Prostate gland (tissue), 2 donors: ENCODE measurements around the gene OCSTAMP. TPM values are rescaled to one million over a fixed set of nuclear protein-coding genes. Genes with fewer than 3 reads are reported as not detected.

Source experiments
- DNase-seq: peaks from one replicate; pipeline ENCODE4 v3.0.0-alpha.2; 2019; ENCODE audit warnings: low spot score
- H3K27ac ChIP-seq, 2 donors: fragments of 200-600 bp; sonication (generic); 2 replicates each; pipeline ENCODE4 v1.5.1; 2017 to 2019
- H3K27me3 ChIP-seq: fragments of 200-600 bp; sonication (generic); replicated peaks from 2 replicates; pipeline ENCODE4 v1.5.1; 2019; ENCODE audit not compliant: insufficient read depth
- H3K36me3 ChIP-seq, 2 donors: fragments of 200-600 bp; sonication (generic); 1 replicate in 1 of 2; 2 replicates in 1 of 2; pipeline versions ENCODE4 v1.5.1 to v1.8.1; 2017 to 2019
- H3K4me1 ChIP-seq: fragments of 200-600 bp; sonication (generic); replicated peaks from 2 replicates; pipeline ENCODE4 v1.5.1; 2019
- H3K4me3 ChIP-seq, 2 donors: fragments of 200-600 bp; sonication (generic); 2 replicates each; pipeline ENCODE4 v1.5.1; 2017 to 2019
- H3K9me3 ChIP-seq: fragments of 200-600 bp; sonication (generic); 2 replicates; pipeline ENCODE4 v1.5.1; 2017
- POLR2A ChIP-seq: fragments of 450-650 bp; IDR thresholded peaks from one replicate; pipeline ENCODE4 v1.6.1; 2016; ENCODE audit warnings: antibody characterized with exemption, mild to moderate bottlenecking
- POLR2AphosphoS5 ChIP-seq: sonication (generic); formaldehyde crosslinking; IDR thresholded peaks from one replicate; pipeline ENCODE4 v1.6.1; 2017; ENCODE audit warnings: antibody characterized with exemption
- WGBS: methylation state at CpG from one replicate; pipeline ENCODE4 v1.1.5; 2018; 5-methylcytosine and 5-hydroxymethylcytosine counted together
- intact Hi-C: fragments of 100-400 bp; cut with DNase I; formaldehyde crosslinking; loops from one replicate; pipeline ENCODE4 v1.14.2; 2022
- total RNA-seq, 2 donors: library from RNA; depleted of rRNA; stranded (reverse); fragments of >200 nt; gene quantifications; one replicate each; pipeline ENCODE4 v1.1.0, GENCODE V29; 2016
- TF ChIP-seq, protein P1 (sequence below), 4 experiments: fragments of 200-600 bp in 2 of 4; fragments of 450-650 bp in 2 of 4; sonication (generic) in 2 of 4; IDR thresholded peaks; 1 replicate in 3 of 4; 2 replicates in 1 of 4; pipeline ENCODE4 v1.5.1; 2016 to 2019; ENCODE audit warnings: antibody characterized with exemption in 4 of 4, mild to moderate bottlenecking in 2 of 4, moderate library complexity in 2 of 4

OCSTAMP gene
- total RNA-seq, 2 donors from 2014 or later, result not detected

DNA sequence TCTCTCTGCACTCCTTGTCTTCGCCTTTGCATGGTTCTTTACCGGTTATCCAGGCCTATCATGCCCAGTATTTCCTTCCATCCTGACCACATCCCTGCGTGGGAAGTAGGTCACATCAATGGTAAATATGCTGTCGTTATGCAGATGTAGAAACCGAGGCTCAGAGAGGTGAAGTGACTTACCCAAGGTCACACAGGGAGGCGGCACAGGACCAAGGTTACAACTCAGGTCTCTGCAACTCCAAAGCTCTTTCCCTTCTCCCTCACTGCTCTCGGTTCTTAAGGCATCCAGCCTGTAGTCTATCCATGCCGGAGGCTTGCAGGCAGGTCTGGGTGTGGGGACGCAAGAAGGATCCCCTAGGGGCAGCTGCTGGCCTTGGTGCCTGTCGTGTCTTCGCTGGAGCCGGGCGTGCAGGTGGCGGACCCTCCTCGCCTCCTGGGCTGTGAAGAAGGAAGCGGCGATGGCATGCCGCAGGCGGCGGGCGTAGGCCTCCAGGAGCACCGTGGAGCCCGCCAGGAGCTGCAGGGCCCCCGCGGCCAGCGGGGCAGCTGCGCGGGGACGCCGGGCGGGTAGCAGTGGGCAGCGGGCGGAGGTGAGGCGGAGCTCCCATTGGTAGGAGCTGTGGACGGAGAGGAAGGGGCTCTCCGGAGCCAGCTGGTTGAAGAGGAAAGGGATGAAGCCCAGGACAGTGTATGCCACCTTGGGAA lies 9.1 kb downstream of the OCSTAMP start:
- no peak for DNase-seq
- H3K4me3 ChIP-seq, result no peak overlapping the region
- H3K36me3 ChIP-seq, result no peaks in the 10 kb centered on the region
- intact Hi-C loops, result no loop called here
- no peaks in the 10 kb centered on the region for H3K27me3 ChIP-seq
- H3K4me1 ChIP-seq, result no peaks in the 10 kb centered on the region
- H3K27ac ChIP-seq, result no peak overlapping the region
- no peaks in the 10 kb centered on the region for H3K9me3 ChIP-seq
- no peak for TF ChIP-seq POLR2A
- TF ChIP-seq, protein P1, sequence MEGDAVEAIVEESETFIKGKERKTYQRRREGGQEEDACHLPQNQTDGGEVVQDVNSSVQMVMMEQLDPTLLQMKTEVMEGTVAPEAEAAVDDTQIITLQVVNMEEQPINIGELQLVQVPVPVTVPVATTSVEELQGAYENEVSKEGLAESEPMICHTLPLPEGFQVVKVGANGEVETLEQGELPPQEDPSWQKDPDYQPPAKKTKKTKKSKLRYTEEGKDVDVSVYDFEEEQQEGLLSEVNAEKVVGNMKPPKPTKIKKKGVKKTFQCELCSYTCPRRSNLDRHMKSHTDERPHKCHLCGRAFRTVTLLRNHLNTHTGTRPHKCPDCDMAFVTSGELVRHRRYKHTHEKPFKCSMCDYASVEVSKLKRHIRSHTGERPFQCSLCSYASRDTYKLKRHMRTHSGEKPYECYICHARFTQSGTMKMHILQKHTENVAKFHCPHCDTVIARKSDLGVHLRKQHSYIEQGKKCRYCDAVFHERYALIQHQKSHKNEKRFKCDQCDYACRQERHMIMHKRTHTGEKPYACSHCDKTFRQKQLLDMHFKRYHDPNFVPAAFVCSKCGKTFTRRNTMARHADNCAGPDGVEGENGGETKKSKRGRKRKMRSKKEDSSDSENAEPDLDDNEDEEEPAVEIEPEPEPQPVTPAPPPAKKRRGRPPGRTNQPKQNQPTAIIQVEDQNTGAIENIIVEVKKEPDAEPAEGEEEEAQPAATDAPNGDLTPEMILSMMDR (IDR thresholded peaks at IDR 0.05), result no peak
- no peak for TF ChIP-seq POLR2AphosphoS5
- 50% methylated on average over 36 of the region's 36 CpGs for WGBS

DNA sequence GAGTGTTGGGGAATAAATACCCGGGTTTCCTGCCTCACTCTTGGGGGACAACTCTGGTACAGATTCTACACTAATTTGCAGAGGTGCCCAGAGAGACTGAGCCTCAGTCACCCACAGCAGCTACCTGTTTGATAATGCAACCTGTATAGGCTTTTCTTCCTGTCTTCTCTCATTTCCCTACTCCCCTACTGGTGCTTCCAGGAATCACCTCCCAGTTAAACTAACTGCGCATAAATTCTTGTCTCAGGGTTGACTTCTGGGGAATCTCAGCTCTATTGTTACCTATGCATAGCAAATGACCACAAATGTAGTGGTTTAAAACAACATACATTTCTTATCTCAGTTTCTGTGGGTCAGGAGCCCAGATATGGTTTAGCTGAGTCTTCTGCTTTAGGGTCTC lies 11.3 kb downstream of the OCSTAMP start:
- Histone ChIP-seq H3K27ac (no peak overlapping the region), H3K9me3 (no peaks in the 10 kb centered on the region), H3K4me3 (no peak overlapping the region), H3K27me3 (no peaks in the 10 kb centered on the region), H3K4me1 (no peaks in the 10 kb centered on the region), H3K36me3 (no peaks in the 10 kb centered on the region)
- DNase-seq, result no peak
- intact Hi-C loops, result no loop called here
- WGBS, result 76% methylated on average over 2 of the region's 2 CpGs
- TF ChIP-seq, protein P1 (IDR thresholded peaks at IDR 0.05), result no peak
- TF ChIP-seq POLR2AphosphoS5 (no peak), POLR2A (no peak)

DNA sequence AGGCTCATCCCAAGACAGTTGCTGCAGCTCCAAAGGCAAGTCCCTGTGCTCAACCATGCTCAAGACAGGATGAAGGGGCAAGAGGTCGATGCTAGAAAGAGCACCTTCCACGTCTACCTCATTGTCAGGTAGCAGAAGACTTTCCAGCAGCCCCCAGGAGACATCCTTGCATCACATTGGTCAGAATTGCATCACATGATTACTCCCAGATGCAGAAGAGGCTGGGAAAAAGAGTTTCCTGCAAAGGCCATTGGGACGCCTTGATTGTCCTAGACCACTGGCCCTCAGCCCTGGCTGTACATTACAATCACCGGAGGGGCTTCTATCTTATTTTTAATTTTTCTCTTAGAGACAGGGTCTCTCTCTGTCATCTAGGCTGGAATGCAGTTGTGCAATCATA lies 19.8 kb downstream of the OCSTAMP start:
- no peaks in the 10 kb centered on the region for H3K9me3 ChIP-seq
- TF ChIP-seq POLR2A, result no peak
- TF ChIP-seq, protein P1 (IDR thresholded peaks at IDR 0.05), result no peak
- TF ChIP-seq POLR2AphosphoS5, result no peak
- H3K4me3 ChIP-seq, result no peak overlapping the region
- DNase-seq, result no peak
- H3K27ac ChIP-seq, result no peak overlapping the region
- 75% methylated on average over 4 of the region's 4 CpGs for WGBS
- intact Hi-C loops, result no loop called here
- no peaks in the 10 kb centered on the region for H3K36me3 ChIP-seq
- no peaks in the 10 kb centered on the region for H3K4me1 ChIP-seq
- no peaks in the 10 kb centered on the region for H3K27me3 ChIP-seq

DNA sequence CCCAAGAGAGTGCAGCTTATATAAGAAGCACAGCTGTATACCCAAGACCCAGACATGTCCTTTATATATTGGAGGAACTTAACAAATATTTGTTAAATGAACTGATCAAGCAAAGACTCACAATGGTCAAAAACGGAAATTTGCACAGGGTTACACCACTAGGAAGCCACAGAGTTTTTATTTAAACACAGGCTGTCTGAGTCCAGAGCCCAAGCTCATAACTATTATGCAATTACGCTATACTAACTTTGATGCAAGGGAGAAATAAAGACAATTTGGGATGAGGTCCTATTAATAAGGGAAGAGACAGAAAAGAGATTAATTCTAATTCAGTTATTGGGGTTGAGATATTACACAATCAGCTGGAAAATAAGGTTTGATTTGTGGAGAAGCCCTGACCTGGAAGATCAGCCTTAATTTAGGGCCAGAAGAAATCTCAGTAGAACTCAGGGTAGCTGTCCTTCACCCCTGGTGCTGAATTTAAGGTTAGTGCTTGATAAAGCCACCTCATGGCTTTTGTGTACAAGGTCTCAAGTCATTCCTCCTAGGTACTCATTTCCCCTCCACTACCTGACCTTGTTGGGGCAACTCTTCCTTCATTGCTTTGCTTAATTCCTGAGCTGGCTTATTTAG lies 26.6 kb downstream of the OCSTAMP start:
- DNase-seq, result no peak
- no peak overlapping the region for H3K27ac ChIP-seq
- H3K36me3 ChIP-seq, result no peaks in the 10 kb centered on the region
- 50% methylated on average over 2 of the region's 2 CpGs for WGBS
- no peaks in the 10 kb centered on the region for H3K9me3 ChIP-seq
- intact Hi-C loops, result loop anchor here (5.0 kb wide), 1 partner anchor 158 kb away; no protein-coding TSS in a partner anchor
- no peaks in the 10 kb centered on the region for H3K4me1 ChIP-seq
- TF ChIP-seq POLR2A, result no peak
- TF ChIP-seq, protein P1 (IDR thresholded peaks at IDR 0.05), result no peak
- no peak for TF ChIP-seq POLR2AphosphoS5
- no peak overlapping the region for H3K4me3 ChIP-seq
- no peaks in the 10 kb centered on the region for H3K27me3 ChIP-seq

DNA sequence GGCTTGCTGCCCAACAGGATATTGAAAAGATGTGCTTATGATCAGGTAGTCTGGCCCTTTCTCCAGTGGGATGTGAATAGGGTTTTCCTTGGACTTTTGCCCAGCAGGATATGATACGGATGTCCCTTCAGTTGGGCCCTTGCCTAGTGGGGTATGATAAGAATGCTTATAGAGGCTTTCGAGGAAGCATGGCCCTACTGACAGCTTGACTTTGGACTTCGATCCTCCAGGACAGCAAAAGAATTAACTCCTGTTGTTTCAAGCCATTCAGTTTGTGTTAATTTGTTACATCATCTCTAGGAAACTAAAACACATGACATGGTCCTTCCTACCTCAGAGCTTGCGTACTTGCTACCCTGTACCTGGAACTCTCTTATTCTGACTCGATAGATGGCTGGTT lies 27.3 kb downstream of the OCSTAMP start:
- TF ChIP-seq, protein P1 (IDR thresholded peaks at IDR 0.05), result no peak
- TF ChIP-seq POLR2AphosphoS5 (no peak), POLR2A (no peak)
- Histone ChIP-seq H3K27ac (no peak overlapping the region), H3K36me3 (no peaks in the 10 kb centered on the region), H3K4me3 (no peak overlapping the region), H3K9me3 (no peaks in the 10 kb centered on the region), H3K4me1 (no peaks in the 10 kb centered on the region), H3K27me3 (no peaks in the 10 kb centered on the region)
- WGBS, result 78% methylated on average over 5 of the region's 5 CpGs
- no peak for DNase-seq
- intact Hi-C loops, result loop anchor here (5.0 kb wide), 1 partner anchor 159 kb away; no protein-coding TSS in a partner anchor
